Hematopoietic multipotent progenitor cell treated with erythropoietin and hydrocortisone succinate and interleukin-3 and kit ligand, for 6 days (in vitro differentiated cells): ENCODE results near the gene ZBTB7C.

Source experiments
- DNase-seq: peaks from one replicate; pipeline ENCODE4 v3.0.0-alpha.2; 2015

The ZBTB7C gene

DNA sequence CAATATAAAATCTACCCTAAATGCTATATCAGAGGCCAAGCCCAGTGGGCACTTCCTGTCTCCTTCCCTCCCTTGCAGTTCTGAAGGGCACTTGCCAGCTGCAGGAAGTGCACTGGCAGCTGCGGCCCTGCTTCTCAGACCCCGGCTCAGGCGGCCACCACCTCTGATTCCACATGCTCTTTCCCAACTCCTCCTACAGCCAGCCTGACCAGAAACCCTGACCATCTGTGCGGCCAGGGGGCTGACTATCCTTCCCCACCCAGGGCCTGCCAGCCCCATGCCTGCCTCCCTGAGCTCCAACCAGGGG, 88.6 kb downstream of the ZBTB7C start:
- peak; percentile 10 for DNase-seq

- no peak for DNase-seq
These were observed 89.2 kb downstream of the ZBTB7C start for GRCh38 chr18:48319801-48320638.

GRCh38 chr18:48318436-48318835, 90.7 kb downstream of the ZBTB7C start:
- DNase-seq: no peak

- no peak for DNase-seq
These were observed 91.3 kb downstream of the ZBTB7C start for GRCh38 chr18:48317781-48318381.

DNA sequence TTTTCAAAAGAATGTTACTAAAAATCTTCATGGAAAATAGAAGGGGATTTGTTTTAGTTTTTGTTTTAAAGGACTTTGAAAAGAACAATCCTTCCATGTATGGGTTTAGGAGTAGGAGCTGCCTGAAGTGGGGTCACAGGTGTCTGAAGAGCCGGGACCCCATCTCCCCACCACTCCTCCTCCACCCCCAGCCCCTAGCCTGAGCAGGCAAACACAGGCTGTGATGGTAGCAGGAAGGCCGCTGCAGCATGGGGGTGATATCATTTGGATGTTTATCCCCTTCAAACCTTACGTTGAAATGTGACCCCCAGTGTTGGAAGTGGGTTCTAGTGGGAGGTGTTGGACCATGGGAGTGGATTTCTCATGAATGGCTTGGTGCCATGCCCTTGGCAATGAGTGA, 93.0 kb downstream of the ZBTB7C start:
- DNase-seq: no peak

DNA sequence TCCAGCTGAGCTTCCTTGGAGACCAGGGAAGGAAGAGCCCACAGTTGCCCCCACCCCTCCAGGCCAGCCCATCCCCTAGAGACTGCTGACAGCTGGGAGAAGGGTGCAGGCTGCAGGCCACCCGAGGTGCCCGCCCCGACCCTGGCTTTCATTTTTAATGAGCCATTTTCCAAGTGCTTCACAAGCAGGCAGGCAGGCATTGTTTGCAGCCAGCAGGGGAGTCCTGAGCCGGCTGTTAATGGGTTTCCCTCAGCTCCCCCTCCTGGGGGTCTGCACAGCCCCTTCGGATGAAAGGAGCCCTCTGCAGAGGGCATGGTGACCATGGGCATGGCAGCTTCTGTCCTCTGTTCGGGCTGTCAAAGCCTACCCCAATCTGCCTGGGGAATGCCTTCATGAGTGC, 94.5 kb downstream of the ZBTB7C start:
- DNase-seq: no peak

- DNase-seq: no peak
These were observed 95.4 kb downstream of the ZBTB7C start for GRCh38 chr18:48313792-48314191.

- no peak for DNase-seq
These were observed 97.1 kb downstream of the ZBTB7C start for GRCh38 chr18:48312066-48312465.

GRCh38 chr18:48310999-48311398, 98.2 kb downstream of the ZBTB7C start:
- no peak for DNase-seq

GRCh38 chr18:48310353-48310752, 98.8 kb downstream of the ZBTB7C start:
- DNase-seq: no peak

GRCh38 chr18:48308755-48309575, 100.2 kb downstream of the ZBTB7C start:
- no peak for DNase-seq

DNA sequence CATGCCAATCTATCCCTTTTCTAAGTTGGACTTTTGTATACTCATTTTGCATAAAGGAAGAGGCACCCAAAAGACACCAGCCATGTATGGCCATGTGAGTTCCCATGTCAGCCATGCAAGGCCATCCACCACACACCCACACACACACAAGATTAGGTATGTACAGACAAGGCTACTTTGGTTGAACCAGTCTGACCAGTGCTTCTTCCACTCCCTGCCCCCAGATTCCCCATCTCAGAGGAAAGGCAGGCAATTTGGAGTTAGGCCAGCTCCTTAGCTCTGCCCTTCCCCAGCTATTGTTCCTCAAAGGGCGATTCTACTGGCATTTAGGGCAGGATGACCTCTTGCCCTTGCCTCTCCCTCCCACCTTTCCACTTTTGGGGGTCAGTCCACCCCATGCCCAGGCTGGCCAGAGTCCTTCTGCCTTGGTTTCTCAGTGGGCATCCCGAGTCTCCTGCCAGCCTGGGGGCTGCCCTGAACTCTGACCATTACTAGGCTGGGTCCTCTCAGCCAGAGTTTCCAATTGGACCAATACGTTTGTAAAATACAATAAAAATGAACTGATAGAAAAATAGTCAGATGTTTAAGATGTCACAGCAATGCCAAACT, 101.1 kb downstream of the ZBTB7C start:
- no peak for DNase-seq

GRCh38 chr18:48306838-48307237, 102.3 kb downstream of the ZBTB7C start:
- DNase-seq: no peak

- no peak for DNase-seq
These were observed 104.1 kb downstream of the ZBTB7C start for GRCh38 chr18:48304906-48305693.

- DNase-seq: no peak
These were observed 105.3 kb downstream of the ZBTB7C start for GRCh38 chr18:48303883-48304282.

GRCh38 chr18:48302736-48303135, 106.4 kb downstream of the ZBTB7C start:
- DNase-seq: no peak

DNA sequence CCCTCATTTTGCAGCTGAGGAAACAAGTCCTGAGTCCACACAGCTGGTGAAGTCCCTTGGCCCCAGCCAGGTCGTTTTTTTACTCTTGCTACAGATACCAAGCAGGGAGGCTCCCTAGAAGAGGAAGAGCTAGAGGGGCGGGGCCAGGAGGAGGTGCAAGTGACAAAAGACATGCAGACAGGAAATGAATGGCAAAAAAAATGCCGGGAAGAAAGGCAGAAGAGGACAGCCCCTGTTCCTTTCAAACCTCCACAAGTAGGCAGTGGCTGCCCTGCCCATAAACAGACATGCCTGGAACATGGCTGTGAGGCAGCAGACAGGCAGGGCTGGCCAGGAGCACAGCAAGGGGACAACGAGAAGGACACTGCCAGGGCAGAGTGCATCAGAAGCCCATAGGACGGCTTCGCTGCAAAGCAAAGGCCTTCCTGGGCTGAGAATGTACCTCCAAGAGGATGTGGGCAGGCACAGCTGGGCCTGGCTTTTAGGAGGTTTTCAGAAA, 108.7 kb downstream of the ZBTB7C start:
- peak; percentile 74 for DNase-seq

DNA sequence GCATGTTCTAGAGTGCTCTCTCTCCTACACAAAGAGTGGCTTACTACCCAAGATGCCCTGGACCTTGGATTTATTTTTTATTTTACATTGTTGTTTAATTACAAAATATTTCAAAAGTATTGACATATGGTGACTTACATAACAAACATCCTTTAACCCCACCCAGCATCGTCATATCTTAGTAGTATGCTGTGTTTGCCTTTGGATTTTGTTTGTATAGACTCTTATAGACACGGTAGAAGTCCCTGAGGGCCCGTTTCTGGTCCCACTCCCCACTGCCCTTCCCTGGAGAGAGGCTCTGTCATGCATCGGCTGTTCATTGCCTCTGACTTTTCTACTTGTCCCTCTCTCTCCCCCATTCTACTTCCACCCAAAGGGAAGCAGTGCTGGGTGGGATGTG, 112.0 kb downstream of the ZBTB7C start:
- no peak for DNase-seq

DNA sequence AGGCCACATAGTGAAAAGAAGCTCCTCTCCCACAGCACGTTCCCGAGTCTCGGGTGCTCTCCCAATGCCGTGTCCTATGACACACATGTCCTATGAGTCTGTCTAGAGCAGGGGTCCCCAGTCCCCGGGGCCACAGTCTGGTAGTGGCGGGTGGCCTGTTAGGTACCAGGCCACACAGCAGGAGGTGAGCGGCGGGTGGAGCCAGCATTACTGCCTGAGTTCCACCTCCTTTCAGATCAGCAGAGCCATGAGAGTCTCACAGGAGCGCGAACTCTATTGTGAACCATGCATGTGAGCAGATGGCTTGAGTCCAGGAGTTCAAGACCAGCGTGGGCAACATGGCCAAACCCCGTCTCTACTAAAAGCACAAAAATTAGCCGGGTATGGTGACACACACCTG, 112.6 kb downstream of the ZBTB7C start:
- no peak for DNase-seq

DNA sequence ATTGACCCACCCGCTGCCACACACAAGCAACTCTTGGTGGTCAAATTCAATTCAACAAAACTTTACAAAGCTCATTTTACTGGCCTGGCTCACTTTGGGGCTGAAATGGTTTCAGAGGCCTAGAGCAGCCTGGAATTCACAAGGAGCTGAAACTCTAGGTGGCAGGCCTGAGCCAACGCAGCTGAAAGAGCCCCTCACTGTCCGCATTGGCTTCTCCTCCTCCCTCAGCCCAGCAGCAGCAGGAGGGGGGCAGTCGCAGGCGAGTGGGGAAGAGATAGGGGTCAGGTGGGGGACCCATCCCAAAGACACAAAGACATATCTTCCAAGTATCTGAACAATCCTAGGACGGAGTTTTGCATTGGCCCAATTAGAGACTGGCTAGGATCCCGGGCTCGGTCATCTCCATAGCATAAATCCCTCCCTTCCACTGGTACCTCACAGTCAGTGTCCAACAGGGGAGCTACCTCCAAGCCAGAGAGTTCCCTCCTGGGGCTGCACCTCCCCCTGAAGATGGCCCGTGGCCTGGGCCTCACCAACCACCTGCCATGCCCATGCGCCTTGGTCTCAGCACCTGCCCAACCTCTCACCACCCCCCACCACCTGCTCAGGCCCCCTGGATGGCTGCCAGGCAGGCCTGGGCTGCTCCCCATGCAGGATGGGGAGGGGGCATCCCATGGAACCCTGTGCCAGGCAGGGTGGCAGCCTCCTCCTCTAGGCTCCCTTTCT, 113.4 kb downstream of the ZBTB7C start:
- no peak for DNase-seq

DNA sequence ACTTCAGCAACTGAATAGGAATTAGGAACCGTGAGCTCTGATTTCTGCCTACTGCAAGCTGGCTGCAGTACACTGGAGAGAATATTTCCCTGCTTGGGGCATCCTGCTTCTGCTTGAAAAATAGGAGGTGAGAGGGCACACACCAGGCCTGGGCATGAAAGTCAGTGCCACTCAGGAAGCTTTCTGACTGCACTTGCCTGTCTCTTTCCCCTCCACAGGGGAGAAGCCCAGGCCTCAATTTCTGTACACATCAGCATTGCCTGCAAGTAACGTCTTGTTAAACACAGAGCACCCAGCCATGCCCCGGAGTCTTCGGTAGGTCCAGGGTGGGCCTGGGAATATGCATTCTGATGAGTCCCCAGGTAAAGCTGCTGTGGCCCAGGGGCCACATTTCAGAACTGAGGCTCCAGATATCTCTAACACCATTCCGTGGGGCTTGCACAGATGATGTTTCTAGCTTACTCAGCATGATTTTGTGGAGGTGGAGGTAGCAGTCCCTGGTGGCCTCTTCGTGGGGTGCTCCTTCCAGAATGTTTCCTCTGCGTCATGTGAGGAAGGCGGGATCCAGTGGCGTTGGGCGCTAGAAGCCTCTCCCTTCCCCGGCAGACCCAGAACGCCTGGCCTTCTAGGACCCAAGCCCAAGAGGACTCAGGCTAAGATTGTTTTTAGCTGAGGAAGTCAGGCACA, 114.1 kb downstream of the ZBTB7C start:
- no peak for DNase-seq
